LoVo (cell line): ENCODE measurements around the gene GOLGA8S.
"Not testable (repeated sequence)": the region's sequence is repeated elsewhere in the genome, so short reads cannot be mapped to it uniquely, and the experiment has no call there.

Source experiments
- DNase-seq: peaks from one replicate; pipeline ENCODE4 v3.0.0-alpha.2; 2016; ENCODE audit warnings: low spot score

The GOLGA8S gene

DNA sequence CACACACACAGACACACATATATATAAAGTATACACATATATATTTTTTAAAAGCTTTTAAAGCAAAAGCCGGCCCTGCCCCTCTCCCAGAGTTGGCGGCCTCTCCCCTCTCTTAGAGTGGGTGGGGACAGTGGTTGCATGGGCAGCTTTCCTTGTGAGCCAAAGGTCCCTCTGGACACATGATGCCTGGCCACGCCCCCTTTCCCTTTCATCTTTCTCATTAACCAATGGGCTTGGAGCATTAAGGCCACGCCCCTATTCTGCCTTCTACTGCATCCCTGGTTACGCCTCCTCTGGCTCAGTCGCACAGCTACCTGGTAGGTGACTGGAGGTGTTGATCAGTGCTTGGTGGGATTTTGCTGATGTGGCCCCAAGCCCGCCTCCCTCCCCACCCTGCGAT lies at the start of gene GOLGA8S:
GOLGA8S (plus strand) TSS at position 301 of the 400 bp plus-strand sequence; CDS start at position 363, 62 bp downstream.
- not testable (repeated sequence) for DNase-seq

- not testable (repeated sequence) for DNase-seq
Measured at GRCh38 chr15:23304805-23305204, 49.7 kb upstream of the GOLGA8S start.

- DNase-seq: not testable (repeated sequence)
Measured at GRCh38 chr15:23305921-23306320, 48.6 kb upstream of the GOLGA8S start.

GRCh38 chr15:23311233-23311632 lies 43.3 kb upstream of the GOLGA8S start:
- DNase-seq: not testable (repeated sequence)

DNA sequence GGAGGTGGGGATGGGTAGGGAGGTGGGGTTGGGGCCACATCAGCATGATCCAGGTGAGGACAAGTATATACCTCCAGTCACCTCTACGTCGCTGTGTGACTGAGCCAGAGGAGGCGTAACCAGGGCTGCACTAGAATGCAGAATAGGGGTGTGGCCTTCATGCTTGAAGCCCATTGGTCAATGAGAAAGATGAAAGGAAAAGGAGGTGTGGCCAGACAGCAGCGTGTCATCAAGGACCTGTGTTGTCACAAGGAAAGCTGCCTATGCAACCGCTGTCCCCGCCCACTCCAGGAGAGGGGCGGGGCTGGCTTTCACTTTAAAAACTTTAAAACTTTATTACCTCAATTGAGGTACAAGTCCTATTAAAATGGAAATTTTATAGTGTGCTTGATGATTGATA lies 20.5 kb upstream of the GOLGA8S start, which contains the start of gene GOLGA6L26:
GOLGA6L26 (minus strand) TSS at position 101 of the 400 bp plus-strand sequence; CDS start at position 40, 61 bp downstream.
- not testable (repeated sequence) for DNase-seq

DNA sequence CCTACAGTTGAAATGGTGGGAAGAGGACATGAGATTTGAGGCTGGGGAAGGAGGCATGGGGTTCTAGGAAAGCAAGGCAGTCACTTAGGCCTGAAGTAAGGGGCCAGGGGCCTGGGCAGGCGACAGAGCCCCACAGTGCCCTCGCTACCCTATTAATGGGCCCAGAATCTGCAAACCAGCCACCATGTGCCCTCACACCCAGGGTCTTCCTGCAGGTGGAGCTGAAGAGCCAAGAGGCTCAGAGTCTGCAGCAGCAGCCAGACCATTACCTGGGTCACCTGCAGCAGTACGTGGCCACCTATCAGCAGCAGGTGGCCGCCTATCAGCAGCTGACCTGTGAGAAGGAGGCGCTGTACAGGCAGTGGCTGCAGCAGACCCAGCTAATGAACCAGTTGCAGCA lies 8.1 kb downstream of the GOLGA8S start:
- not testable (repeated sequence) for DNase-seq

DNA sequence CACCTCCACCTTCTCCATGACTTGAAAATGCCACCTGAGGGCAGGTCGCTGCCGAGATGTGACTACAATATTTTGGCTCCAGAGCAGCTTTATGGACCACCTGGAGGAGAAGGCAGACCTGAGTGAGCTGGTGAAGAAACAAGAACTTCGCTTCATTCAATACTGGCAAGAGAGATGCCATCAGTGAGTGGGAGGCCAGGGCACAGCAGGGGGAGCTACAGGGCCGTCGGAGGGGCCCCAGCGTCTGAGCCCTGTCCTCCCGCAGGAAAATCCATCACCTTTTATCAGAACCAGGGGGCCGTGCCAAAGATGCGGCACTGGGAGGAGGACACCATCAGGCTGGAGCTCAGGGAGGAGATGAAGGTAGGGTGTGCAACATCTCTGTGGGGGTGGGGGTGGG lies 9.7 kb downstream of the GOLGA8S start:
- not testable (repeated sequence) for DNase-seq

GRCh38 chr15:23370578-23370977 lies 16.0 kb downstream of the GOLGA8S start:
- no peak for DNase-seq

GRCh38 chr15:23371134-23371533 lies 16.6 kb downstream of the GOLGA8S start:
- not testable (repeated sequence) for DNase-seq

DNA sequence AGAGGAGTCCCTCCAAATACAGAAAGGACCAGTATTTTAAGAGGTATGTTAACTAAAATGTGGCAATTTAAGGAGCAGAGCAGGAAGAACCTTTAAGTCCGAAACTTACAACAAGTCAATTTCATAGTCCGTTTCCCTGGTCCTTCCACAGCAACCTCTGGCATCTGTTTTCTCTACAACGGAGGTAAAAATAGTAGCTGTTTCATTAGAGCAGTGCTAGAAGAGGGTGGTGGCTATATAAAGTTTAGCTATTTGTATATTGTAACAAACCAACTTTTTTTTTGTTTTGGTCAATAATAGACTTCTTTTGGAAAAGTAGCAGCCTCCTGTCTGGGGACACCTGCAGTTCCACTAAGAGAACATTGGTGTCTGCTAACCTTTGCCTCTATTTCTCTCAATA lies 17.3 kb downstream of the GOLGA8S start:
- DNase-seq: not testable (repeated sequence)

- no peak for DNase-seq
Measured at GRCh38 chr15:23372284-23372683, 17.7 kb downstream of the GOLGA8S start.

DNA sequence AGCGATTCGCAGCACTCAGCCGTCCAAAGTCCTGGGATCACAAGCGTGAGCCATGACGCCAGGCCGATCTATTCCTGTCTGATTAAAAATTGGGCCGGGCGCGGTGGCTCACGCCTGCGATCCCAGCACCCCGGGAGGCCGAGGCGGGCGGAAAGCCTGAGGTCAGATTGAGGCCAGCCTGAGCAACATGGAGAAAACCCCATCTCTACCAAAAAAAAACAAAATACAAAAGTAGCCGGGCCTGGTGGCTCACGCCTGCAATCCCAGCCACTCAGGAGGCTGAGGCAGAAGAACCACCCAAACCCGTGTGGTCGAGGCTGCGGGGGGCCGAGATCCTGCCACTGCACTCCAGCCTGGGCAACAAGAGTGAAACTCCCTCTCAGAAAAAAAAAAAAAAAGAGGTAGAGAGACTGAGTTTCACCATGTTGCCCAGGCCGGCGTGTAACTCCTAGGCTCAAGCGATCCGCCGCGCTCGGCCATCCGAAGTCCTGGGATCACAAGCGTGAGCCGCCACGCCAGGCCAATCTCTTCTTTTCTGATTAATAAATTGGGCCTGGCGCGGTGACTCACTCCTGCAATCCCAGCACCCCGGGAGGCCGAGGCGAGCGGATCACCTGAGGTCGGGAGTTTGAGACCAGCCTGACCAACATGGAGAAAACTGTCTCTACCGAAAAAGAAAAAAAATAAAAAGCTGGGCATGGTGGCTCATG lies 18.5 kb downstream of the GOLGA8S start:
- not testable (repeated sequence) for DNase-seq

GRCh38 chr15:23374226-23374625 lies 19.7 kb downstream of the GOLGA8S start:
- not testable (repeated sequence) for DNase-seq

- DNase-seq: not testable (repeated sequence)
Measured at GRCh38 chr15:23378946-23379345, 24.4 kb downstream of the GOLGA8S start.

GRCh38 chr15:23380700-23381099 lies 26.2 kb downstream of the GOLGA8S start:
- DNase-seq: not testable (repeated sequence)

- not testable (repeated sequence) for DNase-seq
Measured at GRCh38 chr15:23381192-23381591, 26.6 kb downstream of the GOLGA8S start.

DNA sequence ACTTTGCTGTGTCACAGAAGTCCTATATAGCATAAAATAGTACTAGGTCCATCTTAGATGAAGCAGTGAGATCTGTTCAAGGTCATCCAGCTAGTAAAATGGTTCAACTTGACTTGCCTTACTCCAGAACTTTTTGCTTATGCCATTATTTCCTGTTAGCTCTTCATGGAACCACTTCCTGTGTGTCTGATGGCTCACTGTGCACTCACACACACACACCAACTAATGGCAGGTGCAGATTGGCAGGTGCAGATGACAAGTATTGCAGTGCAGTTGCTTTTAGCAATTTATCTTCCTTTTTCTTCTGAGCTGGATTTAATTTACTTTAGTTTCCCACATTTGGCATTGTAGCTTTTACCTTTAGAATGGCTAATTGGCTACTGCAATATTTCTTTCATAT lies 29.8 kb downstream of the GOLGA8S start:
- no peak for DNase-seq

DNA sequence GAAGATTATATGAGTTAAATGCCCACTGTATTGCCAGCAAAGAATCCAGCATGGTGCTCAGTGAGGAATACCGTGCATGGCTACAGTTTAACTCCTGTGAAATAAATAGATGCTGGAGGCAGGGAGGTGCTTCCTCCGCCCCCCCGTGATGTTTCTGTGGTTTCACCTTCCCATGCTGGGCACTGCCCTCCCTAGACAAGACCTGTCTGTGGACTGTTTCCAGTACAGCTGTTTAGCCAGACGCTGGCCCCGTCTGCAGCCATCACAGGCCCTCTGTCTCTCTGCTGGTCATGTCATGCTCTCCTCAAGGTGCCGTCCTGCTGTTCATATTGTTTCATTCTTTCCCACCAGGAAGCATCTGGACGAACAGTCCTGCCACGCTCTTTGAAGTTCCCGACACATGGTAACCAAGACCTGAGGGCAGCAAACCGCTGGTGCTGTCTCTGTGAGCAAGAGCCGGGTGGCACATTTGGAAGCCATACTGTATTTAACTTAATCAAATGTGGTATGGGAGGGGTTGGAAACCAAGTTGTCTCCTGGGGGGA lies 31.4 kb downstream of the GOLGA8S start:
- DNase-seq: no peak

DNA sequence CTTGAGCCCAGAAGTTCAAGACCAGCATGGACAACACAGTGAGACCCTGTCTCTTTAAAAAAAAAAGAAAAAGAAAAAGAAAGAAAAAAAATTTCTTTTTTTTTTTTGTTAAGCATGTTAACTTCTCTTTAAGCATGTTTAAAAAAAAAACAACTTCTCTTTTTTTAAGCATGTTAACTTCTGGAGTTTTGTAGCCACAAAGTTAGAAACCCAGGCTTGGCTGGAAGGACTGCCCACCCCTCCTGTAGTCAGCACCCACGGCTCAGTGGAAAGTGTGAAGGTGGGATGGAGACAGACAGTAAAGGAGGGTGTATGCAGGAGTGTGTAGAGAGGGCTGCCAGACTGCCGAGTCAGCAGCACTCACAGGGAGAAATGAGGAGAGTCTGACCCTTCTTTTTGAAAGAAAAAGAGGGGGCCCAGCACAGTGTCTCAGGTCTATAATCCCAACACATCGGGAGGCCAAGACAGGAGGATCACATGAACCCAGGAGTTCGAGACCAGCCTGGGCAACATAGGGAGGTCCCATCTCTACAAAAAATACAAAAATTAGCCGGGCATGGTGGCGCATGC lies 33.2 kb downstream of the GOLGA8S start:
- DNase-seq: no peak

GRCh38 chr15:23395030-23395692 lies 40.6 kb downstream of the GOLGA8S start:
- DNase-seq: no peak

DNA sequence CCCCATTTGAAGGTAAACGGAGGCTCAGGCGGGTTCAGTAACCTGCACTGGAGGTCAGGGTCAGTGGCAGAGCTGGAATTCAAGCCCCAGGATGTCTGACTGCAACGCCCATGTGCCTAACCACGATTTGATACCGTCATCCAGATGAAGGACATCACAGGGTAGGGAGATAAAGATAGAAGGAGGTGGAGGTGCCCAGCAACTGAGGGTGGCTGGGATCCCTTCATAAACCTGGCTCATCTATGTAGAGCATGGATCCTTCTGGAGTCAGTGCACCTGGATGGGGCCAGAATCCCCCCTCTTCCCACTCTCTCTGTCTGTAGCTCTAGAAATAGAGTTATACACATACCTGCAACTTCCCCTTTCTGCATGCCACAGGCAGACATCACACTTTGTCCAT lies 41.3 kb downstream of the GOLGA8S start:
- no peak for DNase-seq

- DNase-seq: no peak
Measured at GRCh38 chr15:23397779-23398178, 43.2 kb downstream of the GOLGA8S start.

GRCh38 chr15:23398357-23398756 lies 43.8 kb downstream of the GOLGA8S start:
- not testable (repeated sequence) for DNase-seq
